Natural killer cell treated with Interleukin-12 subunit alpha and Interleukin-12 subunit beta and Interleukin-15 and Interleukin-18, amount 100 ng/mL, for 72 hours (primary cell): ENCODE data around the gene SIGLEC7. TPM values are rescaled to one million over a fixed set of nuclear protein-coding genes. Genes with fewer than 3 reads are reported as not detected.
"Not testable (repeated sequence)": the region's sequence is repeated elsewhere in the genome, so short reads cannot be mapped to it uniquely, and the experiment has no call there.

Experiments used
- ATAC-seq, 2 donors: fragments of 150-1000 bp; cut with Tn5 transposase in 1 of 2; sonication (Bioruptor Pico), chemical (Tn5 transposase) in 1 of 2; 2 replicates each; pipeline ENCODE4 v1.10.0; 2021
- DNase-seq: peaks from one replicate; pipeline ENCODE4 v3.0.0; 2022; ENCODE audit warnings: low spot score
- H3K27ac Mint-ChIP-seq, 2 donors: 1 replicate in 1 of 2; 2 replicates in 1 of 2; pipeline ENCODE4 v1.8.0; 2022; ENCODE audit warnings: mixed read lengths in 2 of 2, mild to moderate bottlenecking in 1 of 2, moderate library complexity in 1 of 2
- H3K27me3 Mint-ChIP-seq, 2 donors: 1 replicate in 1 of 2; 2 replicates in 1 of 2; pipeline ENCODE4 v1.8.0; 2022; ENCODE audit warnings: mixed read lengths in 2 of 2
- H3K36me3 Mint-ChIP-seq: one replicate; pipeline ENCODE4 v1.8.0; 2022; ENCODE audit warnings: mixed read lengths
- H3K4me1 Mint-ChIP-seq, 2 donors: 1 replicate in 1 of 2; 2 replicates in 1 of 2; pipeline ENCODE4 v1.8.0; 2022; ENCODE audit warnings: low read depth in 2 of 2, mixed read lengths in 2 of 2, mild to moderate bottlenecking in 1 of 2
- H3K4me3 Mint-ChIP-seq: one replicate; pipeline ENCODE4 v1.8.0; 2022; ENCODE audit warnings: mixed read lengths
- H3K9me3 Mint-ChIP-seq: 2 replicates; pipeline ENCODE4 v1.8.0; 2022; ENCODE audit warnings: mixed read lengths
- total RNA-seq, 2 donors: library from RNA; stranded (reverse); gene quantifications; one replicate each; pipeline ENCODE4 v1.2.3, GENCODE V29; 2022

SIGLEC7 gene
- total RNA-seq, 2 donors from 2014 or later, result 7.9 to 8.7 TPM

- Mint-ChIP-seq H3K9me3 (no peaks in the 10 kb centered on the region), H3K36me3 (no peaks in the 10 kb centered on the region), H3K4me1 (peaks cover 24 to 28% of the 10 kb centered on the region in 2 donors), H3K27ac (no peak overlapping the region), H3K4me3 (no peak overlapping the region), H3K27me3 (peaks cover 0 to 3% of the 10 kb centered on the region in 2 donors)
- ATAC-seq (no peak), DNase-seq (no peak)
Measured at GRCh38 chr19:51156710-51157109, 14.6 kb downstream of the SIGLEC7 start.

- Mint-ChIP-seq H3K4me3 (no peak overlapping the region), H3K9me3 (no peaks in the 10 kb centered on the region), H3K27me3 (peaks cover 0 to 3% of the 10 kb centered on the region in 2 donors), H3K36me3 (no peaks in the 10 kb centered on the region), H3K4me1 (peaks cover 22 to 28% of the 10 kb centered on the region in 2 donors), H3K27ac (no peak overlapping the region)
- ATAC-seq (no peak), DNase-seq (no peak)
Measured at GRCh38 chr19:51157265-51157664, 15.2 kb downstream of the SIGLEC7 start.

- Mint-ChIP-seq H3K4me1 (peaks cover 21 to 24% of the 10 kb centered on the region in 2 donors), H3K9me3 (no peaks in the 10 kb centered on the region), H3K36me3 (no peaks in the 10 kb centered on the region), H3K27ac (peak overlapping the region in 1 of 2 donors; percentile 7), H3K27me3 (peaks cover 0 to 3% of the 10 kb centered on the region in 2 donors), H3K4me3 (no peak overlapping the region)
- DNase-seq, result peak; percentile 77
- peak; percentile 78 to 80 for ATAC-seq
Measured at GRCh38 chr19:51158474-51159129, 16.5 kb downstream of the SIGLEC7 start.

- Mint-ChIP-seq H3K4me1 (peaks cover 24 to 27% of the 10 kb centered on the region in 2 donors), H3K27me3 (peaks cover 0 to 3% of the 10 kb centered on the region in 2 donors), H3K4me3 (no peak overlapping the region), H3K36me3 (no peaks in the 10 kb centered on the region), H3K9me3 (no peaks in the 10 kb centered on the region), H3K27ac (no peak overlapping the region)
- DNase-seq (no peak), ATAC-seq (no peak)
Measured at GRCh38 chr19:51159656-51160055, 17.6 kb downstream of the SIGLEC7 start.

- peak; percentile 10 for DNase-seq
- Mint-ChIP-seq H3K27me3 (peaks cover 0 to 3% of the 10 kb centered on the region in 2 donors), H3K36me3 (no peaks in the 10 kb centered on the region), H3K4me1 (peaks cover 27 to 30% of the 10 kb centered on the region in 2 donors), H3K9me3 (no peaks in the 10 kb centered on the region), H3K4me3 (no peak overlapping the region), H3K27ac (no peak overlapping the region)
- ATAC-seq, result no peak
Measured at GRCh38 chr19:51161266-51161665, 19.2 kb downstream of the SIGLEC7 start.

GRCh38 chr19:51161867-51162496 is 19.9 kb downstream of the SIGLEC7 start:
- no peak overlapping the region for H3K4me3 Mint-ChIP-seq
- ATAC-seq, result no peak
- no peaks in the 10 kb centered on the region for H3K9me3 Mint-ChIP-seq
- no peaks in the 10 kb centered on the region for H3K36me3 Mint-ChIP-seq
- peaks cover 0 to 3% of the 10 kb centered on the region in 2 donors for H3K27me3 Mint-ChIP-seq
- no peak overlapping the region for H3K27ac Mint-ChIP-seq
- no peak for DNase-seq
- peaks cover 34 to 37% of the 10 kb centered on the region in 2 donors for H3K4me1 Mint-ChIP-seq

- no peak for ATAC-seq
- peak; percentile 49 for DNase-seq
Measured at GRCh38 chr19:51163257-51163656, 21.2 kb downstream of the SIGLEC7 start.

GRCh38 chr19:51164215-51164614 is 22.1 kb downstream of the SIGLEC7 start:
- ATAC-seq (no peak), DNase-seq (no peak)
- peaks cover 0 to 3% of the 10 kb centered on the region in 2 donors for H3K27me3 Mint-ChIP-seq
- no peak overlapping the region for H3K27ac Mint-ChIP-seq
- H3K4me1 Mint-ChIP-seq, result peaks cover 45 to 48% of the 10 kb centered on the region in 2 donors
- H3K4me3 Mint-ChIP-seq, result no peak overlapping the region
- no peaks in the 10 kb centered on the region for H3K9me3 Mint-ChIP-seq
- no peaks in the 10 kb centered on the region for H3K36me3 Mint-ChIP-seq

More at GRCh38 chr19:51163257-51163656, 21.2 kb downstream of the SIGLEC7 start:
- H3K27ac Mint-ChIP-seq, result peak overlapping the region in 1 of 2 donors; percentile 3
- peaks cover 43 to 48% of the 10 kb centered on the region in 2 donors for H3K4me1 Mint-ChIP-seq
- no peaks in the 10 kb centered on the region for H3K9me3 Mint-ChIP-seq
- H3K36me3 Mint-ChIP-seq, result no peaks in the 10 kb centered on the region
- no peak overlapping the region for H3K4me3 Mint-ChIP-seq
- peaks cover 0 to 3% of the 10 kb centered on the region in 2 donors for H3K27me3 Mint-ChIP-seq

GRCh38 chr19:51166846-51167490 is 24.9 kb downstream of the SIGLEC7 start:
- no peaks in the 10 kb centered on the region for H3K27me3 Mint-ChIP-seq
- H3K36me3 Mint-ChIP-seq, result no peaks in the 10 kb centered on the region
- no peaks in the 10 kb centered on the region for H3K9me3 Mint-ChIP-seq
- DNase-seq, result peak; percentile 84
- H3K4me1 Mint-ChIP-seq, result peaks cover 41 to 46% of the 10 kb centered on the region in 2 donors
- H3K4me3 Mint-ChIP-seq, result peak overlapping the region; percentile 71
- H3K27ac Mint-ChIP-seq, result peak overlapping the region; percentile 56 to 85
- peak; percentile 97 for ATAC-seq

- Mint-ChIP-seq H3K27me3 (no peaks in the 10 kb centered on the region), H3K4me3 (peak overlapping the region; percentile 54), H3K4me1 (peaks cover 36 to 46% of the 10 kb centered on the region in 2 donors), H3K9me3 (no peaks in the 10 kb centered on the region), H3K27ac (no peak overlapping the region), H3K36me3 (no peaks in the 10 kb centered on the region)
- DNase-seq, result no peak
- no peak for ATAC-seq
Measured at GRCh38 chr19:51168564-51169282, 26.6 kb downstream of the SIGLEC7 start.

GRCh38 chr19:51169283-51169918 is 27.3 kb downstream of the SIGLEC7 start:
- H3K4me1 Mint-ChIP-seq, result peaks cover 36 to 42% of the 10 kb centered on the region in 2 donors
- not testable (repeated sequence) for H3K9me3 Mint-ChIP-seq, ATAC-seq, H3K27ac Mint-ChIP-seq, H3K4me3 Mint-ChIP-seq, H3K36me3 Mint-ChIP-seq, H3K27me3 Mint-ChIP-seq
- DNase-seq, result peak; percentile 75

- H3K4me1 Mint-ChIP-seq, result peaks cover 24 to 27% of the 10 kb centered on the region in 2 donors
- no peak overlapping the region for H3K27ac Mint-ChIP-seq
- H3K9me3 Mint-ChIP-seq, result no peaks in the 10 kb centered on the region
- H3K27me3 Mint-ChIP-seq, result no peaks in the 10 kb centered on the region
- DNase-seq, result no peak
- H3K36me3 Mint-ChIP-seq, result no peaks in the 10 kb centered on the region
- no peak overlapping the region for H3K4me3 Mint-ChIP-seq
- ATAC-seq, result no peak
Measured at GRCh38 chr19:51172223-51172622, 30.1 kb downstream of the SIGLEC7 start.

GRCh38 chr19:51173681-51174080 is 31.6 kb downstream of the SIGLEC7 start:
- DNase-seq, result no peak
- no peaks in the 10 kb centered on the region for H3K9me3 Mint-ChIP-seq
- no peak overlapping the region for H3K27ac Mint-ChIP-seq
- H3K27me3 Mint-ChIP-seq, result no peaks in the 10 kb centered on the region
- H3K4me1 Mint-ChIP-seq, result peaks cover 12 to 14% of the 10 kb centered on the region in 2 donors
- no peak for ATAC-seq
- H3K4me3 Mint-ChIP-seq, result no peak overlapping the region
- no peaks in the 10 kb centered on the region for H3K36me3 Mint-ChIP-seq
